GM13977 (cell line): Measurements from ENCODE around the gene DDX21.
"Not testable (repeated sequence)": the region's sequence is repeated elsewhere in the genome, so short reads cannot be mapped to it uniquely, and the experiment has no call there.

Source experiments
- DNase-seq: peaks from one replicate; pipeline ENCODE4 v3.0.0; 2012; ENCODE audit warnings: low spot score
- CTCF ChIP-seq: IDR thresholded peaks from 2 replicates; pipeline ENCODE4 v1.5.1; 2012; ENCODE audit warnings: mild to moderate bottlenecking, control low read depth; ENCODE audit not compliant: insufficient read depth; ENCODE audit errors: extremely low read depth, missing control alignments
- in situ Hi-C: fragments of 300-500 bp; cut with MboI; formaldehyde crosslinking; loops from one replicate; pipeline ENCODE4 v1.12.0; 2022; ENCODE audit warnings: low sequenced_read_pairs, low pct_unique_long_range_greater_than_20kb, mixed read lengths, inconsistent platforms; ENCODE audit not compliant: unreplicated experiment

DDX21 gene

GRCh38 chr10:68959695-68960527, 3.9 kb downstream of the DDX21 start:
- no peak for TF ChIP-seq CTCF
- DNase-seq: no peak
- in situ Hi-C loops: no loop called here

GRCh38 chr10:68963151-68963550, 7.2 kb downstream of the DDX21 start:
- in situ Hi-C loops: no loop called here
- no peak for DNase-seq
- no peak for TF ChIP-seq CTCF

GRCh38 chr10:68973975-68974374, 18.0 kb downstream of the DDX21 start:
- in situ Hi-C loops: no loop called here
- no peak for DNase-seq
- no peak for TF ChIP-seq CTCF

GRCh38 chr10:68975936-68976473, 20.0 kb downstream of the DDX21 start:
- DNase-seq: not testable (repeated sequence)
- in situ Hi-C loops: loop anchor here (25.0 kb wide), 1 partner anchor 411 kb away; no protein-coding TSS in a partner anchor

GRCh38 chr10:68979738-68980137, 23.8 kb downstream of the DDX21 start:
- in situ Hi-C loops: loop anchor here (25.0 kb wide), 1 partner anchor 408 kb away; no protein-coding TSS in a partner anchor

GRCh38 chr10:68981074-68981473, 25.1 kb downstream of the DDX21 start:
- in situ Hi-C loops: loop anchor here (25.0 kb wide), 1 partner anchor 406 kb away; no protein-coding TSS in a partner anchor
- TF ChIP-seq CTCF: no peak
- DNase-seq: no peak

More at GRCh38 chr10:68979738-68980137, 23.8 kb downstream of the DDX21 start:
- DNase-seq: not testable (repeated sequence)

- TF ChIP-seq CTCF: no peak
- DNase-seq: no peak
- in situ Hi-C loops: loop anchor here (25.0 kb wide), 1 partner anchor 405 kb away; no protein-coding TSS in a partner anchor
These were observed 26.4 kb downstream of the DDX21 start for GRCh38 chr10:68982389-68982788.
